RWPE2 (cell line): ENCODE data around the gene TPRN.
A peak's percentile ranks its signal among the peaks of the same experiment; 100 is the strongest.
"Not testable (repeated sequence)": the region's sequence is repeated elsewhere in the genome, so short reads cannot be mapped to it uniquely, and the experiment has no call there.

ENCODE experiments used
- ATAC-seq: fragments of 200-7000 bp; cut with Tn5 transposase; 3 replicates; pipeline ENCODE4 v1.9.1; 2021; ENCODE audit warnings: low read depth
- DNase-seq: peaks from one replicate; pipeline ENCODE4 v3.0.0-alpha.2; 2020; ENCODE audit warnings: low spot score
- H3K27ac ChIP-seq: fragments of 450-650 bp; 2 replicates; pipeline ENCODE4 v1.5.1; 2017; ENCODE audit warnings: mild to moderate bottlenecking; ENCODE audit not compliant: poor library complexity, severe bottlenecking
- H3K27me3 ChIP-seq: fragments of 250-450 bp; sonication (Bioruptor Pico); 2 replicates; pipeline ENCODE4 v1.5.1; 2021; ENCODE audit warnings: mild to moderate bottlenecking, moderate library complexity; ENCODE audit not compliant: insufficient read depth, poor library complexity, severe bottlenecking
- H3K36me3 ChIP-seq: fragments of 250-450 bp; sonication (Bioruptor Pico); 2 replicates; pipeline ENCODE4 v1.5.1; 2020; ENCODE audit warnings: low read depth, mild to moderate bottlenecking, moderate library complexity
- H3K4me1 ChIP-seq: fragments of 250-450 bp; sonication (Bioruptor Pico); 2 replicates; pipeline ENCODE4 v1.5.1; 2021; ENCODE audit warnings: mild to moderate bottlenecking, moderate library complexity; ENCODE audit not compliant: insufficient read depth, poor library complexity, severe bottlenecking
- H3K4me3 ChIP-seq: fragments of 250-450 bp; sonication (Bioruptor Pico); 2 replicates; pipeline ENCODE4 v1.5.1; 2021; ENCODE audit warnings: mild to moderate bottlenecking, moderate library complexity; ENCODE audit not compliant: severe bottlenecking
- H3K9me3 ChIP-seq: fragments of 250-450 bp; sonication (Bioruptor Pico); 2 replicates; pipeline ENCODE4 v1.5.1; 2021; ENCODE audit warnings: mild to moderate bottlenecking, moderate library complexity; ENCODE audit not compliant: severe bottlenecking
- CTCF ChIP-seq: fragments of 450-650 bp; IDR thresholded peaks from one replicate; pipeline ENCODE4 v1.5.1; 2017; ENCODE audit warnings: mild to moderate bottlenecking, moderate library complexity; ENCODE audit not compliant: poor library complexity, severe bottlenecking

Gene TPRN

GRCh38 chr9:137241490-137242268 is 41.1 kb upstream of the TPRN start:
- Histone ChIP-seq H3K9me3 (no peaks in the 10 kb centered on the region), H3K4me1 (peaks cover 6% of the 10 kb centered on the region), H3K36me3 (peaks cover 25% of the 10 kb centered on the region), H3K4me3 (peak overlapping the region; percentile 99), H3K27me3 (no peaks in the 10 kb centered on the region), H3K27ac (peak overlapping the region; percentile 91)
- no peak for TF ChIP-seq CTCF
- no peak for ATAC-seq
- DNase-seq, result no peak

- peaks cover 25% of the 10 kb centered on the region for H3K36me3 ChIP-seq
- ATAC-seq, result peak; percentile 72
Observed at GRCh38 chr9:137240841-137241489, 40.4 kb upstream of the TPRN start, which contains the start of gene TUBB4B. TUBB4B (plus strand) TSS chr9:137241287; CDS start chr9:137241361, 74 bp downstream.

GRCh38 chr9:137240318-137240840 is 39.8 kb upstream of the TPRN start:
- DNase-seq (no peak), ATAC-seq (peak; percentile 13)
- peak; percentile 27 for TF ChIP-seq CTCF
- no peaks in the 10 kb centered on the region for H3K9me3 ChIP-seq
- peaks cover 6% of the 10 kb centered on the region for H3K4me1 ChIP-seq
- no peaks in the 10 kb centered on the region for H3K27me3 ChIP-seq
- H3K36me3 ChIP-seq, result peaks cover 25% of the 10 kb centered on the region
- peak overlapping the region; percentile 48 for H3K4me3 ChIP-seq
- H3K27ac ChIP-seq, result peak overlapping the region; percentile 91

More at GRCh38 chr9:137240841-137241489, 40.4 kb upstream of the TPRN start, which contains the start of gene TUBB4B:
- H3K4me1 ChIP-seq, result peaks cover 6% of the 10 kb centered on the region
- no peaks in the 10 kb centered on the region for H3K27me3 ChIP-seq
- H3K4me3 ChIP-seq, result peak within 1 kb of the TSS; percentile 99
- TF ChIP-seq CTCF, result no peak
- H3K9me3 ChIP-seq, result no peaks in the 10 kb centered on the region
- DNase-seq, result peak; percentile 99
- H3K27ac ChIP-seq, result peak within 1 kb of the TSS; percentile 91

GRCh38 chr9:137239541-137240200 is 39.1 kb upstream of the TPRN start:
- H3K4me3 ChIP-seq, result peak overlapping the region; percentile 48
- ATAC-seq, H3K9me3 ChIP-seq, H3K27me3 ChIP-seq, DNase-seq, H3K4me1 ChIP-seq: not testable (repeated sequence)
- peak overlapping the region; percentile 91 for H3K27ac ChIP-seq
- H3K36me3 ChIP-seq, result peaks cover 25% of the 10 kb centered on the region
